ENCODE measurements around the gene BEND7. TPM values are rescaled to one million over a fixed set of nuclear protein-coding genes. Genes with fewer than 3 reads are reported as not detected.
"Not testable (repeated sequence)": the region's sequence is repeated elsewhere in the genome, so short reads cannot be mapped to it uniquely, and the experiment has no call there.

Gene BEND7
- 7.4 TPM for polyA plus RNA-seq (2013, experiment 1 of 2; ENCODE audit: insufficient read length)
- polyA plus RNA-seq (2013, experiment 2 of 2; ENCODE audit: insufficient read length): 6.9 TPM

DNA sequence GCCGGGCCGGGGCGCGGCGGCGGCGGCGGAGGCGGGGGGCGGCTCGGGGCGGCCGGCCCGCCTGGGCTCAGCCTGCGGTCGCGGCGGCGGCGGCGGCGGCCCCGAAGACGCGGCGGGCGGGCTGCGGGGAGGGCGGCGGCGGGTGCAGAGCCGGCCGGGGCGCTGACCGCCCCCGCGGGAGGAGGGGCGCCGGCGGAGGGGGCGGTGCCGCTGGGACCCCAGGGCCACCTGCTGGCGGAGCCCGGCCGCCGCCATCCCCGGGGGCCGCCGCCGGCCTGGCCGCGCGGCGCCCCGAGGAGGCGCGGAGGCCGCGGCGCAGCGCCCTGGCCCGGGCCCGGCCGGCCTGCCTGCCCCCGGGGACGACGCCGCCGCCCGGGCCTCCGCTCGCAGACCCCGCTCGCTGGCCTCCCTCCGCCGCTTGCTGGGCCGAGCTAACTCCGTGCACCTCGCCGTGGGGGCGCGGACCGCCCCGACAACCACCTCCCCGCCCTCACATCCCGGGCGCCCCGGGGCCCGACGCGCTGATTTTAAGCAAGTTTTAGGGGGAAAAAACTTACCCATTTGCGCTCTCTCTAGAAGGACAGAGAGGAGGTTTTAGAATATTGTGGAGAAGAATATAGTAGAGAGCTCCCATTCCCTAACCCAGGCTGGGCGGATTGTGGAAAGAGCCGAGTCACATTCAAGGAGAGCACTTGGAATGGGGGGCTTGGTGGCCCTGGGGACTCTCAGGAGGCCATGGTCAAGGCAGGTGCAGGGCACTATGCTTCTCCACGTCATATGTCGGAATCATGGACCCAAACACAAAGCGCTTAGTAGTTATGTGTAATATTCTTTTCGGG lies at the start of gene BEND7:
TSS of gene BEND7 (minus strand) at position 140 of the 839 bp plus-strand sequence. CDS start 481 bp downstream, outside the sequence.
- DNase-seq: peak; percentile 20

GRCh38 chr10:13573960-13574359 lies 45.1 kb upstream of the BEND7 start:
- DNase-seq: no peak

DNA sequence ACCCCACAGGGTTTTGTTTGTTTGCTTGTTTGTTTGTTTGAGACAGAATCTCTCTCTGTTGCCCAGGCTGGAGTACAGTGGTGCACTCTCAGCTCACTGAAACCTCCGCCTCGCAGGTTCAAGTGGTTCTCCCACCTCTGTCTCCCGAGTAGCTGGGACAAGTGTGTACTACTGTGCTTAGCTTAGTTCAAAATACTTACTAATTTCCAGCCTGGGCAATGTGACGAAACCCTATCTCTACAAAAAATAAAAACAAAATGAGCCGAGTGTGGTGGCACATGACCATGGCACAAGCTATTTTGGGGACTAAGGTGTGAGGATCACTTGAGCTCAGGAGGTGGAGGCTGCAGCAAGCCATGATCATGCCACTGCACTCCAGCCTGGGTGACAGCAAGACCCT lies 42.7 kb upstream of the BEND7 start:
- no peak for DNase-seq

- no peak for DNase-seq
These were observed 38.2 kb upstream of the BEND7 start for GRCh38 chr10:13567030-13567429.

DNA sequence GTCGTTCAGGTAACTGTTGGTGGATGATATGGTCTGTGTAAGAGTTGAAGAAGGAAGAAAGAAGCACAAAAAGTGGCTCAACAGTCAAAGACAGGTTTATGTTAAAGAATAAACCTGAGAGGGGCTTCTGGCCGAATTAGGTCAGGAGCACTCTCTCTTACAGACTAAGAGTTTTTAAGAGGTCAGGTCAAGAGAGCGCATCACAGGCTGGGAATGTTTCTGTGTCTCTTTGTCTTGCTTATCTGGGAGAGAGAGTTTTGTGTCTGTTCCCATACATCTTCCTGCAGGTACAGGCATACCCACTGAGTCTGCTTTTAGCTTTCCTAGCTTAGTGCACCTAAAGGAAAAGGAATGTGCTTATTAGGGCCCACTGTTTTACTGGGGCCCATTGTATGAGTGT lies 35.8 kb upstream of the BEND7 start:
- no peak for DNase-seq

DNA sequence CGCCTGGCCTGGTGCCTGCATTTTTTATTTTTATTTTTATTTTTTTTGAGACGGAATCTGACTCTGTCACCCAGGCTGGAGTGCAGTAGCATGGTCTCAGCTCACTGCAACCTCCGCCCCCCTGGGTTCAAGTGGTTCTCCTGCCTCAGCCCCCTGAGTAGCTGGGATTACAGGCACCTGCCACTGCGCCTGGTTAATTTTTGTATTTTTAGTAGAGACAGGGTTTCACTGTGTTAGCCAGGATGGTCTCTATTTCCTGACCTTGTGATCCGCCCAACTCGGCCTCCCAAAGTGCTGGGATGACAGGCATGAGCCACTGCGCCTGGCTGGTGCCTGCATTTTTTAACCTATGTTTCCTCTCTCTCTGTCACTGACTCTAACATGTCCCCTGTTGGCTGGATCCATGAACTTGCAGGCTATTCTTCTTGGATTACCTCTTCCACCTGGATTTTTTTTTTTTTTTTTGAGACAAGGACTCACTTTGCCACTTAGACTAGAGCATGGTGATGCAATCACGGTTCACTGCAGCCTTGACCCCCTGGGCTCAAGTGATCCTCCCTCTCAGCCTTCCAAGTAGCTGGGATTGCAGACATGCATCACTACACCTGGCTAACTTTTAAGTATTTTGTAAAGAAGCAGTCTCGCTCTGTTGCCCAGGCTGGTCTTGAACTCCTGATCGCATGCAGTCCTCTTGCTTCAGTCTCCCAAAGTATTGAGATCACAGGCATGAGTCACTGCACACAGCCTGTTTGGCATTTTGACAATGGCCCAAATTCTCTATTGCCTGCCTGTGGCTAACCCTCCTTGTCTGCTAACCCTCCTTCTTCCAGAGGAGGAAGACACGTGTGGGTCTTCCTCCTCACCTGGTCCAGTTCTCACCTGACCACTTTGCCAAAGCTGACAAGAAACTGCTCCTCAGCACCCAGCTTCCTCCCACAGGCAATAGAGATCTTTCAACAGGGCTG lies 34.9 kb upstream of the BEND7 start:
- DNase-seq: no peak

GRCh38 chr10:13560597-13560996 lies 31.8 kb upstream of the BEND7 start:
- peak; percentile 74 for DNase-seq

DNA sequence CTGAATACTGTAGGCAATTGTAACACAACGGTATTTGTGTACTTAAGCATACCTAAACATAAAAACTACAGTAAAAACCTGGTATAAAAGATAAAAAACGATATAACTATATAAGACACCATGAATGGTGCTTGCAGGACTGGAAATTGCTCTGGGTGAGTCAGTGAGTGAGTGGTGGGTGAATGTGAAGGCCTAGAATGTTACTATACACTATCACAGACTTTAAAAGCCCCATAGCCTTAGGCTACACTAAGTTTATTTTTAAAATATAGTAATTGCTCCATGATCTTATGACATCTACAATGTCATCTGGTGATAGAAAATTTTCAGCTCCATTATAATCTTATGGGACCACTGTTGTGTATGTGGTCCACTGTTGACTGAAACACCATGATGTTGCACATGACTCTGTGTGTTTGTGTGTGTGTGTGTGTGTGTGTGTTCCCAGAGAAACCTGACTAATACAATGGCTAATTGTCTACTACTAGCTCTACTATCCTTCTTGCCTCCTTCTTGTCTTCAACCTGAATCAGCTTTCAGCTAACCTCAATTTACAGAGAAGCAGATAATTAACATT lies 30.4 kb upstream of the BEND7 start:
- DNase-seq: no peak

DNA sequence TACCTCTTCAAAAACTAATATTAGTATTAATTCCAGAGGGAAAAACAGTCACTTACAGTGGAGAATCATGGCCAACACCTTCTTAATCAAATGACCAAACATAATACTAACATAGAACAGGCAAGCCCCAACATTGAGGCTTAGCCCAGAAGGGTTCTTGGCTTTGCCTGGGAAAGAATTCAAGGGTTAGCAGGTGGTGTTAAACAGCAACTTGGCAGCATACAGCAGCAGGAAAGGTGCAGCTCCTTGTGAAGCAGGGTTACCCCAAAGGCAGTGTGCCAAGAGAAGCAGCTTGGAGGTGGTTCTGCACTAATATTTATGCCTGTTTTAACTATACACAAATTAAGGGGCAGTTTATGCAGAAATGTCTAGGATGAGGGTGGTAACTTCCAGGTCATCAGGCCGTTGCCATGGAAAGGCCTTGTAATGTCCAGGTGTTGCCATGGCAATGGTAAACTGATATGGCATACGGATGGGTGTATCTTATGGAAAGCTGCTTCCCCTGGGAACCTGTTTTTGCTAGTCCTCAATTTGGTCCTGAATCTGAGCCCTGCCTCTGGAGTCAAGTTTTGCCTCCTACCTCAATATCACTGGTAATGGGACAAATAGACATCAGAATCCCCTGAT lies 27.2 kb upstream of the BEND7 start:
- DNase-seq: no peak

DNA sequence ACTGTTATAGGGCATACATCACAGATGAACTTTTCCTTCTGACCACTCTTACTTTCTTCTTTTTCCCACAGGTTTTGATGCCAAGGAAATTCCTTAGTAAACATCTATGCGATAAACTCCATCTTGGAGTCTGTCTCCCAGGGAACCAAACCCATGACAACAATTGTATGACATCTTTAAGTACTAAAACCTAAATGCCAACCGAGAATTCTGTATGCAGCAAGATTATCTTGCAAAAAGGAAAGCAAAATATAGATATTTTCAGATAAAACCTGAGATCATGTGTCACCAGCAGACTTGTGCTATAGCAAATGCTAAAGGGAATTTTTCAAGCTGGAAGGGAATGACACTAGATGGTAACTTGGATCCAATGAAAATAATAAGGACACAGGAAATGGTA lies 22.0 kb upstream of the BEND7 start:
- no peak for DNase-seq

DNA sequence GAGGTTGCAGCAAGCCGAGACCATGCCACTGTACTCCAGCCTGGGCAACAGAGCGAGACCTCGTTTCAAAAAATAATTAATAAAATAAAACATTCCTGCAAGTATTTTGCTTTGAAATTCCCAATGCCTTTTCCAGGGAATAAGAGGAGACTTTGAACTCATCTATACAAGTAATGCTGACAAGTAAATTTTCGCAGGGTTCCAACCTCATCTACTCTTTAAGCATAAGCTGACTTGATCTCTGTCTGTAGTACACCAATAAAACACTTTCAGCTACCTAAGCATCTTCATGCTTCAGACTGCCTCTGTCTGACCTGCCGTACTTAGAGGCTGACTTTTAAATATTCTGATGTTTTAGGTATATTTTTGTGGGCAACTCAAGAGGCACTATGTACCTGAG lies 13.7 kb upstream of the BEND7 start:
- no peak for DNase-seq

- not testable (repeated sequence) for DNase-seq
These were observed 9.2 kb upstream of the BEND7 start for GRCh38 chr10:13537985-13538384.

DNA sequence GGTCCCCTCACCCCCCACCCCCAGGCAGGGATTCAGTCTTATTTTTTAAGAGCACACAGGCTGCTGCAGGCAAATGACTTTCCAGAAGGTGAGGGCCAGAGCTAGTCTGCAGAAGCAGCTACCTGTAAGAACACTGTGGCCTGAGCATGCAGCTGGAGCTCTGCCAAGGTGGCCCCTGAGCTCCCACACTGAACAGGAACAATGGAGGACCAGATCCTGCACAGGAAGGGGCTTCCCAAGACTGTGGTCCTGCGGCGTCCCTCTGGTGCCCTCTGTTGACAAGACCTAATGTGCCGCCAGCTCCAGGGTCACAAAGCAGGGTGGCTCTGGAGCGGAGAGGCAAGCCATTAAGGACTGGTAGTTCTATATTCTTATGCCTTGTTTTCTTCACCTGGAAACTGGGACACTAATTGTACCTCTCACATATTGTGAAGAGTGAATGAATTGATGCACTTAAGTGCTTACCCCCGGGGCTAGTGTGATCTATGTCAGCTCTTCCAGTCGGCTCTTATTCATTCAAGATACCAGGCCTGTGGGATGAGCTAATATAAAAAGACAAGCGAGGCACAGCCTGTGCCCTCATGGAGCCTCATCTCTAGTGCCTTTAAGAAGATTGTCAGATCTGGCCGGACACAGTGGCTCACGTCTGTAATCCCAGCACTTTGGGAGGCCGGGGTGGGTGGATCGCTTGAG lies 8.0 kb upstream of the BEND7 start:
- peak; percentile 54 for DNase-seq

DNA sequence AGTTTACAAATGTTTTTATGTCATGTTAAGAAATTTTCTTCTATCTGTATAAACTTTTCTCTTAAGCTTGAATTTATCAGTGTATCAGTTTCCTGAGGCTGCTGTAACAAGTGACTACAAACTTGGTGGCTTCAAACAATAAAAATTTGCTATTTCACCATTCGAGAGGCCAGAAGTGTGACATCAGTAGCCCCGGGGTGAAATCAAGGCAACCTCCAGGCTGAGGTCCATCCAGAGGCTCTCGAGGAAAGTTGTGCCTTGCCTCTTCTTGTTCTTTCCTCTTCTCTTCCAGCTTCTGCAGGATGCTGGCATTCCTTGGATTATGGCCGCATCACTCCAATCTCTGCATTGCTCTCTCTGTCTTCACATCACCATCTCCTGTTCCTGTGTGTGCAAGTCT lies 6.5 kb upstream of the BEND7 start:
- no peak for DNase-seq

GRCh38 chr10:13529714-13529973 lies 830 bp upstream of the BEND7 start:
- DNase-seq: no peak

DNA sequence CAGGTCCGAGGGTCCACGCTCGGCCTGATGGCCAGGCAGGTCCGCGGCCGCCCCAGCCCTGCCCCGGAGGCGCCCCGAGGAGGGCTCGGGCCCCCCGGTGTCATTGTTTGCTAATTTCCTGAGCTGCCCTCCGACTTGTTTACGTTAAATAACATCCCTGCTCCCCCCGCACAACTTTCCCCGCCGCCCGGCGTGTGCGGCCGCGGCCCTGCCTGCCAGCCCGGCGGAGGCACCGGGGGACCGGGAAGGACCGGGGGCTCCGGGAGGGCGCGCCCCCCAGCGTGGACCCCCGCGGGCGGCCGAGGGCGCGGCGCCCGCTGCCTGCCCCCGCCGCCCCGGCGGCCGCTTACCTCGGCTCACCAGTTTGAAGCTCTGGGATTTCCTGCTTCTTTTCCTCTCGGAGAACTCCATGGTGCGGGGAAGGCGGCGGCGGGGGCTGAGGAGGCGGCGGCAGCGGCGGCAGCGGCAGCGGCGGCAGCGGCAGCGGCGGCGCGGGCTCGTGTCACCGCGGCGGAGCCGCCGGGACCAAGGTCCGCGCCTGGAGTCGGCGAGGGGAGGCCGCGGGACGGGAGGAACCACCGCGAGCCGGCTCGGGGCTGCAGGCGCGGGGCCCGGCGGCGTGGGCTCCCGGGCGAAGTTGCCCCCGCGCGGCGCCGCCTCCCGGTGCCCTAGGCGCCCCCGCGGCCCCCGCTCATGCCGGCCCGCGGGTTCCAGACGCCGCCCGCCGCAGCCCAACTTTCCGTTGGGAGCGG lies 515 bp downstream of the BEND7 start:
- DNase-seq: peak; percentile 15

- no peak for DNase-seq
These were observed 1.0 kb downstream of the BEND7 start for GRCh38 chr10:13527864-13528122.

- DNase-seq: peak; percentile 87
These were observed 1.6 kb downstream of the BEND7 start for GRCh38 chr10:13526948-13527863.

GRCh38 chr10:13525663-13526062 lies 3.2 kb downstream of the BEND7 start:
- no peak for DNase-seq

GRCh38 chr10:13521026-13521425 lies 7.8 kb downstream of the BEND7 start:
- DNase-seq: no peak

- DNase-seq: no peak
These were observed 8.6 kb downstream of the BEND7 start for GRCh38 chr10:13520194-13520593.
